HepG2 (cell line): ENCODE measurements around the gene UNC5C.

Experiments used
- CTCF ChIP-seq: sonication (generic); formaldehyde crosslinking; IDR thresholded peaks from 2 replicates; pipeline ENCODE4 v1.5.0; 2020; ENCODE audit warnings: mild to moderate bottlenecking, missing genetic modification reagents, moderate library complexity
- EP300 ChIP-seq, 3 experiments: sonication (generic) in 1 of 3; formaldehyde crosslinking in 1 of 3; IDR thresholded peaks; 2 replicates each; pipeline versions ENCODE4 v1.5.1 to v1.6.1; 2011 to 2020; ENCODE audit warnings: low read depth in 2 of 3, low read length in 2 of 3, borderline replicate concordance in 1 of 3, improper control_type of control experiment in 1 of 3, mild to moderate bottlenecking in 1 of 3, missing genetic modification reagents in 1 of 3, moderate library complexity in 1 of 3
- FOSL1 ChIP-seq: sonication (generic); formaldehyde crosslinking; IDR thresholded peaks from 2 replicates; pipeline ENCODE4 v1.9.0; 2021; ENCODE audit warnings: missing genetic modification reagents, borderline replicate concordance
- FOXA1 ChIP-seq, 2 experiments: fragments of 450-650 bp in 1 of 2; sonication (generic) in 1 of 2; formaldehyde crosslinking in 1 of 2; IDR thresholded peaks; 2 replicates each; pipeline versions ENCODE4 v1.4.0 to v1.6.1; 2016 to 2020; ENCODE audit warnings: missing genetic modification reagents in 1 of 2
- HNRNPLL ChIP-seq: fragments of 200-400 bp; formaldehyde crosslinking; IDR thresholded peaks from 2 replicates; pipeline ENCODE4 v1.6.1; 2017; ENCODE audit warnings: mild to moderate bottlenecking, low read depth, low read length; ENCODE audit not compliant: poor library complexity, severe bottlenecking
- NFE2 ChIP-seq: sonication (generic); formaldehyde crosslinking; IDR thresholded peaks from 2 replicates; pipeline ENCODE4 v1.4.0; 2020; ENCODE audit warnings: missing genetic modification reagents
- NFE2L2 ChIP-seq: fragments of 150-350 bp; IDR thresholded peaks from 2 replicates; pipeline ENCODE4 v1.6.1; 2014; ENCODE audit warnings: low read length
- TBX3 ChIP-seq: fragments of 450-650 bp; IDR thresholded peaks from 2 replicates; pipeline ENCODE4 v1.6.1; 2017; ENCODE audit warnings: antibody characterized with exemption, mild to moderate bottlenecking, inconsistent platforms, borderline replicate concordance
- ZNF143 ChIP-seq: sonication (generic); formaldehyde crosslinking; IDR thresholded peaks from 2 replicates; pipeline ENCODE4 v1.4.0; 2020; ENCODE audit warnings: missing genetic modification reagents
- ZNF562 ChIP-seq: sonication (generic); formaldehyde crosslinking; IDR thresholded peaks from 2 replicates; pipeline ENCODE4 v1.8.0; 2022; ENCODE audit warnings: missing genetic modification reagents, borderline replicate concordance
- TF ChIP-seq, protein P1 (sequence below): sonication (generic); formaldehyde crosslinking; IDR thresholded peaks from 2 replicates; pipeline ENCODE4 v1.4.0; 2020; ENCODE audit warnings: mild to moderate bottlenecking, missing genetic modification reagents
- TF ChIP-seq, protein P2 (sequence below): sonication (generic); formaldehyde crosslinking; IDR thresholded peaks from 2 replicates; pipeline ENCODE4 v1.4.0; 2020; ENCODE audit warnings: missing genetic modification reagents, borderline replicate concordance

GRCh38 chr4:95539106-95539505, 9.7 kb downstream of the UNC5C start:
- no peak for TF ChIP-seq NFE2L2
- no peak for TF ChIP-seq CTCF (CRISPR knock-in tag)
- no peak for TF ChIP-seq NFE2
- no peak for TF ChIP-seq HNRNPLL
- no peak for TF ChIP-seq EP300 (IDR thresholded peaks at IDR 0.05; ENCODE audit: low read depth in 2 of 2, low read length in 2 of 2)
- no peak for TF ChIP-seq EP300 (CRISPR knock-in tag; IDR thresholded peaks at IDR 0.05; ENCODE audit: borderline replicate concordance)
- no peak for TF ChIP-seq FOSL1 (CRISPR knock-in tag)
- TF ChIP-seq, protein P1, sequence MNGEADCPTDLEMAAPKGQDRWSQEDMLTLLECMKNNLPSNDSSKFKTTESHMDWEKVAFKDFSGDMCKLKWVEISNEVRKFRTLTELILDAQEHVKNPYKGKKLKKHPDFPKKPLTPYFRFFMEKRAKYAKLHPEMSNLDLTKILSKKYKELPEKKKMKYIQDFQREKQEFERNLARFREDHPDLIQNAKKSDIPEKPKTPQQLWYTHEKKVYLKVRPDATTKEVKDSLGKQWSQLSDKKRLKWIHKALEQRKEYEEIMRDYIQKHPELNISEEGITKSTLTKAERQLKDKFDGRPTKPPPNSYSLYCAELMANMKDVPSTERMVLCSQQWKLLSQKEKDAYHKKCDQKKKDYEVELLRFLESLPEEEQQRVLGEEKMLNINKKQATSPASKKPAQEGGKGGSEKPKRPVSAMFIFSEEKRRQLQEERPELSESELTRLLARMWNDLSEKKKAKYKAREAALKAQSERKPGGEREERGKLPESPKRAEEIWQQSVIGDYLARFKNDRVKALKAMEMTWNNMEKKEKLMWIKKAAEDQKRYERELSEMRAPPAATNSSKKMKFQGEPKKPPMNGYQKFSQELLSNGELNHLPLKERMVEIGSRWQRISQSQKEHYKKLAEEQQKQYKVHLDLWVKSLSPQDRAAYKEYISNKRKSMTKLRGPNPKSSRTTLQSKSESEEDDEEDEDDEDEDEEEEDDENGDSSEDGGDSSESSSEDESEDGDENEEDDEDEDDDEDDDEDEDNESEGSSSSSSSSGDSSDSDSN (CRISPR knock-in tag) = no peak
- TF ChIP-seq, protein P2, sequence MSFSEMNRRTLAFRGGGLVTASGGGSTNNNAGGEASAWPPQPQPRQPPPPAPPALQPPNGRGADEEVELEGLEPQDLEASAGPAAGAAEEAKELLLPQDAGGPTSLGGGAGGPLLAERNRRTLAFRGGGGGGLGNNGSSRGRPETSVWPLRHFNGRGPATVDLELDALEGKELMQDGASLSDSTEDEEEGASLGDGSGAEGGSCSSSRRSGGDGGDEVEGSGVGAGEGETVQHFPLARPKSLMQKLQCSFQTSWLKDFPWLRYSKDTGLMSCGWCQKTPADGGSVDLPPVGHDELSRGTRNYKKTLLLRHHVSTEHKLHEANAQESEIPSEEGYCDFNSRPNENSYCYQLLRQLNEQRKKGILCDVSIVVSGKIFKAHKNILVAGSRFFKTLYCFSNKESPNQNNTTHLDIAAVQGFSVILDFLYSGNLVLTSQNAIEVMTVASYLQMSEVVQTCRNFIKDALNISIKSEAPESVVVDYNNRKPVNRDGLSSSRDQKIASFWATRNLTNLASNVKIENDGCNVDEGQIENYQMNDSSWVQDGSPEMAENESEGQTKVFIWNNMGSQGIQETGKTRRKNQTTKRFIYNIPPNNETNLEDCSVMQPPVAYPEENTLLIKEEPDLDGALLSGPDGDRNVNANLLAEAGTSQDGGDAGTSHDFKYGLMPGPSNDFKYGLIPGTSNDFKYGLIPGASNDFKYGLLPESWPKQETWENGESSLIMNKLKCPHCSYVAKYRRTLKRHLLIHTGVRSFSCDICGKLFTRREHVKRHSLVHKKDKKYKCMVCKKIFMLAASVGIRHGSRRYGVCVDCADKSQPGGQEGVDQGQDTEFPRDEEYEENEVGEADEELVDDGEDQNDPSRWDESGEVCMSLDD (CRISPR knock-in tag) = no peak
- no peak for TF ChIP-seq TBX3
- no peak for TF ChIP-seq FOXA1 (IDR thresholded peaks at IDR 0.05)
- no peak for TF ChIP-seq FOXA1 (CRISPR knock-in tag; IDR thresholded peaks at IDR 0.05)
- TF ChIP-seq ZNF143 = no peak
- TF ChIP-seq ZNF562 (CRISPR knock-in tag) = no peak
